Bronchial smooth muscle cell (primary cell): ENCODE data around the gene CCDC88A. TPM values are rescaled to one million over a fixed set of nuclear protein-coding genes. Genes with fewer than 3 reads are reported as not detected.

Experiments used
- total RNA-seq: library from RNA; depleted of rRNA; stranded (reverse); fragments of >200 nt; gene quantifications from 2 replicates; pipeline ENCODE4 v1.2.1, GENCODE V29; 2014

The CCDC88A gene
- total RNA-seq, result 24.1 and 32.9 TPM in 2 replicates

DNA sequence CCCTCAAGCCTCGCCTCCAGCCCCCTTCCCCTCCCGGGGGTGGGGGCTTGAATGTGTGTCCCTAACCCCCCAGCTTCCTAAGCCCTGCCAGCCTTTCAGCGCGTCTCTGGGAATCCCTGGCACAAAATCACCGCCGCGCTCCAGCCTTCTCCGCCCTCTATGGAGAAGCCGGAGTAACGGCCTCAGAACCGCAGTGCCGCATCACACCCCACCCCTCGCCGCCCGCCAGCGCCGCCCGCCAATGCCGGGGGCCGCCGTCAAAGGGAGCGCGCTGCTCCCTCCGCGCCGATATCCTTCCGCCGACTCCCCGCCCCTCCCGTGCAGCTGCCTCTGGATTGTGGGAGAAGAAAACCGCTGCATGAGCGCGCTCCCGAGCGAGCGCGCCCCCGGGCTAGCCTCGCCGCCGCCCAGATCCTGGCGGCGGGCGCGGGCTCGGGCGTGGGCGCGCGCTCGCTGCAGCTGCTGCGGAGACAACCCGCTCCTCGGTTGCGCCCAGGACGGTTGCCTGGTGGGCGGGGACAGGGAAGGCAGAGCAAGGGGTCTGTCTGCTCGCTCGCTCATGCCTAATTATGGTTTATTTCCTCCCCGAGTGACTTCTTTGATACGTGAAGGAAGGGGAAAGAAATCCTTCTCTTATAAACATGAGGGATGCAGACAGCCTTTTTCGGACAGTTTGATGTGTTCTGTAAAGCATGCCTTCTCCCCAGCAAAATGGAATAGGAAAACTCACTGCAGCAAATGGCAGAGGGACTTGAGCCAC is at the start of gene CCDC88A:
Gene CCDC88A, minus strand, starts transcription at position 178 of the 760 bp plus-strand sequence. CDS start 777 bp downstream, outside the sequence.

DNA sequence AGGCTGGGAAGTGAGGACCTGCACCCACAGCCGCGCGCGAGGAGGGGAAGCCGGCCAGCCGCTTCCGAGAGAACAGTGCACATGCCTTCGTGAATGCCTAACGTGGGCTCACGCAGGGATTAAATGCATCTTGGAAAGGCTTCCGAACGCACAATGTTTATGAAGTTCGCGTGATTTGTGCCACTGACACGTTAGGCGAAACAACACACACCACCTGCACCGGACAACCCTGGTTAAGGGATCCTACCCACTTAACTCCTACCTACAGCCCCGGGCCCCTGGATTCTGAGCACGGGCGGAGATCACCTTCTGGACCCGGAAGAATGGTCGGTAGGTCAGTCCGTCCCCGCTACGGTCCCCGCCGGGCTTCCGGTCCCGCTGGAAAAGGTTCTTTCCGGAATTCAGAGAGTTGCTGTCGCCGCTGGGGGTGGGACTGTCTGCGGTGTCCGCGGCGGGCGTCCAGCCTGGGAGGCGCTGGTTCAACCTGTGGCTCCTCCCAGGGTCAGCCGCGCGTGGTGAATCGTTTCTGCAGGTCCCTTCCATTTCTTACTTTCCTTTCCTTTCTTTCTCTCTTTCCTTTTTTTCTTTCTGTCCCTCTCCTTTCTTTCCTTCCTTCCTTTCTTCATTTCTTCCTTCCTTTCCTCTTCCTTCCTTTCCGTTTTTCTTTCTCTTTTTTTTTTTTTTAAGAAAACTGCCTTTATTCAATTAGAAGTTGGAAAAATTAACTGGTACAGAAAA is 150.6 kb downstream of the CCDC88A start, which contains the start of gene MTIF2:
Gene MTIF2, minus strand, starts transcription at position 325 of the 738 bp plus-strand sequence. CDS start 5,373 bp downstream, outside the sequence.

Other genes with a start within 250 kb of the CCDC88A start
- gene CLHC1, start 187.6 kb downstream of the CCDC88A start, total RNA-seq, result 7.7 and 12.8 TPM in 2 replicates
- gene RPS27A, start 187.2 kb downstream of the CCDC88A start, total RNA-seq, result 902 and 969 TPM in 2 replicates
- gene MTIF2, start 150.6 kb downstream of the CCDC88A start, total RNA-seq, result 40.6 and 52.8 TPM in 2 replicates
- 21.1 and 23.5 TPM in 2 replicates for gene CFAP36, start 99.9 kb upstream of the CCDC88A start, total RNA-seq
- gene PPP4R3B, start 197.8 kb upstream of the CCDC88A start, total RNA-seq, result 26.0 and 38.8 TPM in 2 replicates